ENCODE results near the gene CIRBP. TPM values are rescaled to one million over a fixed set of nuclear protein-coding genes. Genes with fewer than 3 reads are reported as not detected.

Gene CIRBP
- total and polyA plus RNA-seq, 2 donors = 229 to 693 TPM

DNA sequence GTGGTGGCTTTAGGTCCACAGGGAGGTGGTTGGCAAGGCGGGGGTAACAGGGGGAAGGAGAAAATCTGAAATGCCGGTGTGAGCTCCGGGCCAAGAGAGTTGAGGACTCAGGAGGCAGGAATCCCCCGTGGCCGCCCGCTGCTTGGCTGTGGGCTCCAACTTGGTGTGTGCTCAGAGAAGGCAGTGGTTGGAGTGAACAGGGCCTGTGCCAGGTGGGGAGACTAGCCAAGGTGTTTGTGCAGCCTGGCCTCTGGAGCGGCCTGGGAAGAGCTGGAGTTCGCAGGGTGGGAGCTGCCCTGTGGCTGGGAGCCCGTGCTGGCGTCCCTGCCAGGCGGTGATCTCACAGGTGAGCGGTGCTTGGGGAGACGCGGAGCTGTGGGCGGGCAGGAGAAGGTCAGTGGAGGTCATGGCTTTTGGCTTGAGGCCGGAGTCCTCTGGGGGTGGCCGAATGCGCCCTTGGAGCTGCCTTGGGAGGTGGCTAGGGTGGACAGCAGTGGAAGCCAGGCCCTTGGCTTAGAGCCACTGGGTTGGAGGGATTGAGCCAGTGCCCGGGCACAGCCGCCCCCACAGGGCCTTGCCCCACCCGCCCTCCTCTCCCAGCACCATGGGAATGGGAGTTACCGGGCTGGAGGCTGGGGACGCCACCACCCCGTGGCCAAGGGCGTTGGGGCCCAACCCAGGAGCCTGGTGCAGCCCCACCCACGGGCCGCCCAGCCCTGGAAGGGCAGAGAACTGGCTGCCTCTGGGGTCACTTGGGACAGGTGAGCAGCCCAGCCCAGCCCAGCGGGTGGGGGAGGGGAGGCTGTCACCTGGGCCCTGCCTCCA lies 7.1 kb upstream of the CIRBP start:
- Histone ChIP-seq H3K27ac (ENCODE audit: low read depth in 1 of 2, low read length in 1 of 2) (peak overlapping the region; percentile 88 to 89), H3K9me3 (ENCODE audit: control insufficient read depth in 2 of 2, insufficient read depth in 1 of 2, low read length in 1 of 2) (peaks cover 0 to 16% of the 10 kb centered on the region in 2 donors), H3K4me3 (ENCODE audit: low read length in 2 of 2) (peak overlapping the region; percentile 65 to 72), H3K27me3 (ENCODE audit: control insufficient read depth in 2 of 2, insufficient read depth in 1 of 2, low read length in 1 of 2) (peaks cover 11 to 21% of the 10 kb centered on the region in 2 donors), H3K4me1 (ENCODE audit: control insufficient read depth in 2 of 2, insufficient read depth in 2 of 2, low read length in 2 of 2) (peaks cover 49 to 84% of the 10 kb centered on the region in 2 donors), H3K36me3 (ENCODE audit: control insufficient read depth in 2 of 2, insufficient read depth in 2 of 2, low read length in 1 of 2) (peaks cover 11 to 14% of the 10 kb centered on the region in 2 donors)
- 60% methylated on average over 28 of the region's 28 CpGs for WGBS
- DNase-seq (ENCODE audit: low read depth in 6 of 9, low spot score in 9 of 9) = no peak

DNA sequence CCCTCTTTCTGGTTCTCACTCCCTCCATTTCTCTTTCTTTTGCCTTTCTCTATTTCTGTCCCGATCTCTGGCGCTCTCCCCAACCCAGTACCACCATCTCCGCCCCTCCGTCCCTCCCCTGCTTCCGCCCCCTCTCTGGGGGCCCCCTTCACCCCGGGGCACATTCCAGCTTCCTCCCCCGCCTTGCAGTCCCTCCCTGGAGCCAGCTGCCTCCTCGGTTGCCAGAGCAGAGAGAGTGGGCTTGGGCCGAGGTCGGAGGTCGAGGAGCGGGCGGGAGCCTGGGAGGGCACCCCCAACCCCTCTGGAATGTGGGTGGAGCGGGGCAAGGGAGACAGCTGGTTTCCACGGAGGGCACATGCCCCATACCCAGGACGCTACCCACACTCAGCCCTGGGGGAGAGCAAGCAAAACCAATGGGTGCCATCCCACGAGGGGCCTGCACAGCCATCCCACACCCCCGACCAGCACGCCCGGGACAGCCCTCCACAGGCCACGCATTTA lies 6.5 kb upstream of the CIRBP start:
- H3K27ac ChIP-seq (ENCODE audit: low read depth in 1 of 2, low read length in 1 of 2) = peak overlapping the region; percentile 88 to 89
- H3K36me3 ChIP-seq (ENCODE audit: control insufficient read depth in 2 of 2, insufficient read depth in 2 of 2, low read length in 1 of 2) = peaks cover 5 to 7% of the 10 kb centered on the region in 2 donors
- WGBS = 65% methylated on average over 21 of the region's 21 CpGs
- H3K4me1 ChIP-seq (ENCODE audit: control insufficient read depth in 2 of 2, insufficient read depth in 2 of 2, low read length in 2 of 2) = peaks cover 56 to 87% of the 10 kb centered on the region in 2 donors
- peak overlapping the region in 1 of 2 donors; percentile 13 for H3K4me3 ChIP-seq (ENCODE audit: low read length in 2 of 2)
- peak in 1 of 9 donors; percentile 44 for DNase-seq (ENCODE audit: low read depth in 6 of 9, low spot score in 9 of 9)
- H3K9me3 ChIP-seq (ENCODE audit: control insufficient read depth in 2 of 2, insufficient read depth in 1 of 2, low read length in 1 of 2) = peaks cover 0 to 16% of the 10 kb centered on the region in 2 donors
- H3K27me3 ChIP-seq (ENCODE audit: control insufficient read depth in 2 of 2, insufficient read depth in 1 of 2, low read length in 1 of 2) = peaks cover 11 to 27% of the 10 kb centered on the region in 2 donors

DNA sequence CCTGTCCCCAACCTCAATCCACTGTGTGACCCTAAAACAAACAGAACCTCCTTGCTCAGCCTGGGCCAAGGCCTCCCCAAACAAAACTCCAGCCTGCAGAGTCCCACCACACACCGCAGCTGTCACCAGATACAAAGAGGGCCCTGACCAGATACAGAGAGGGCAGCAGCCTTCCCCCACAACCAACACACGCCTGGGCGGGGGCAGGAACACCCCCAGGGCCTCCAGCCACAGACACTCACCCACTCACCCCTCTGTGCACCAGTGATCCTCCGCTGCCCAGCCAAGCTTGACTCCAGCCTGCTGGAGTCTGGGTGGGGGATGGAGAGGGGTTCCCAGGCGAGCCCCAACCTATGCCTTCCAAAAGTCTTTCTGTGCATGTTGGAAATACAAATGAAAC lies 5.9 kb upstream of the CIRBP start:
- Histone ChIP-seq H3K4me1 (ENCODE audit: control insufficient read depth in 2 of 2, insufficient read depth in 2 of 2, low read length in 2 of 2) (peaks cover 61 to 87% of the 10 kb centered on the region in 2 donors), H3K27me3 (ENCODE audit: control insufficient read depth in 2 of 2, insufficient read depth in 1 of 2, low read length in 1 of 2) (peaks cover 11 to 32% of the 10 kb centered on the region in 2 donors), H3K9me3 (ENCODE audit: control insufficient read depth in 2 of 2, insufficient read depth in 1 of 2, low read length in 1 of 2) (peaks cover 0 to 20% of the 10 kb centered on the region in 2 donors), H3K4me3 (ENCODE audit: low read length in 2 of 2) (no peak overlapping the region), H3K36me3 (ENCODE audit: control insufficient read depth in 2 of 2, insufficient read depth in 2 of 2, low read length in 1 of 2) (peaks cover 2% of the 10 kb centered on the region in 2 donors), H3K27ac (ENCODE audit: low read depth in 1 of 2, low read length in 1 of 2) (no peak overlapping the region)
- 84% methylated on average over 5 of the region's 5 CpGs for WGBS
- no peak for DNase-seq (ENCODE audit: low read depth in 6 of 9, low spot score in 9 of 9)

DNA sequence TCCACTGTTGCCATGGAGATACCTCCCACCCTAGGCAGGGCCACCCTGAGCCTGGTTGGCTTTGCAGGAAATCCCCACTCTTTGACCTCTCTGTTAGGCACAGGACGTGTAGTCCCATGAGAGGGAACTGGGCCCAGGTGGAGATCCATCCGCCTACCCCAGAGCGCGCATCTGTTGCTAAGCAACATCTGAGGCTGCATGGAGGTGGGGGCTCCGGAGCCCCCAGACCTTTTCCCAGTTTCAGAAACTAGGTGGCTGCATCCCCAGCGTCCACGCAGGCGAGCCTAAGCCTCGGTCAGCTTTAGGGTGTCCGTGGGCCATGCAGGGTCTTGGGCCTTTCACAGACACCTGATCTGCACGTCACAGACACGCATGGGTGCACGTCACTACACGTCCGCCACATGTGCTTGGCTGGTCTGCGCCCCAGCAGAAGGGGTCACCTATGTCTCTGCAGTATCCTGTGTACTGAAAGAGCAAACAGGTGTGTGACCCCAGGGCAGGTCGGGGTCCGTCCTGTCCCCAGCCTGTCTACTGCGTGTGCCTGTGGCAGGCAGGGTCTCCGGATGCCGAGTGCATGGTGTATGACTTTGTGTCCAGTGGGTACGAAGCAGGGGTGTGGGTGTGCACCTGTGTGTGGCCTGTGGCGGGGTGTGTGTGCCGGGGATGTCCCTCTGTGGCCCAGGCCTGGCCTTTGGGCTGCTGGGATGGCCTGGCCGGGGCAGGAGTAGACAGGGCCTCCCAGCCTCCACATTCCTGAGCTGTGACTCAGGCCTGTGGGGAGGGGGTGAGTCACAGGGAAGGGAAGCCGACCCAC lies 4.1 kb upstream of the CIRBP start:
- 92% methylated on average over 26 of the region's 26 CpGs for WGBS
- no peak for DNase-seq (ENCODE audit: low read depth in 6 of 9, low spot score in 9 of 9)
- Histone ChIP-seq H3K4me3 (ENCODE audit: low read length in 2 of 2) (no peak overlapping the region), H3K36me3 (ENCODE audit: control insufficient read depth in 2 of 2, insufficient read depth in 2 of 2, low read length in 1 of 2) (peaks cover 0 to 4% of the 10 kb centered on the region in 2 donors), H3K27ac (ENCODE audit: low read depth in 1 of 2, low read length in 1 of 2) (peak overlapping the region in 1 of 2 donors; percentile 11), H3K9me3 (ENCODE audit: control insufficient read depth in 2 of 2, insufficient read depth in 1 of 2, low read length in 1 of 2) (peaks cover 0 to 23% of the 10 kb centered on the region in 2 donors), H3K4me1 (ENCODE audit: control insufficient read depth in 2 of 2, insufficient read depth in 2 of 2, low read length in 2 of 2) (peaks cover 56 to 81% of the 10 kb centered on the region in 2 donors), H3K27me3 (ENCODE audit: control insufficient read depth in 2 of 2, insufficient read depth in 1 of 2, low read length in 1 of 2) (peaks cover 11 to 34% of the 10 kb centered on the region in 2 donors)

DNA sequence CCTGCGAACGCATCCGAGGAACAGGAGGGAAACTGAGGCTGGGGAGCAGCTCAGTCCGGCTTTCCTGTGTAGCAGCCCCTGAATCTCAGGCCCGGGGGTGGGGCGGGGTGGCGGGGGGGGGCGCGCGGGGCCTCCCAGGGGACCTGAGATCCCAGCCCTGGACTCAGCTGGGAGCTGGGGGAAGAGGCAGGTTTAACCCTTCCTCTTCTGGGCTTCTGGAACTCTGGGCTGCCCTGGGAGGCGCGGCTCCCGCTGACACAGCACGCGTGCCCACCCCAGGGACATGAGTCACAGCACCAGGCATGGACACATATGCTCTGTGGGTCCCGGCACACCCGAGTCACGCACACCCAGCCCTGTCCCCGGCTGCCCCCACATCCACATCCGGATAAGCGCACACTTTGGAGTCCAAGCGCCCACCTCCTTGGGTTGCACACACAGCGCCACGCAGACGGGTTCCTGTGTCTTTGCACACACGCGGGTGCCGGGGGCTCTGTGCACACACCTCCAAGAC lies 3.5 kb upstream of the CIRBP start:
- H3K4me1 ChIP-seq (ENCODE audit: control insufficient read depth in 2 of 2, insufficient read depth in 2 of 2, low read length in 2 of 2) = peaks cover 56 to 81% of the 10 kb centered on the region in 2 donors
- H3K36me3 ChIP-seq (ENCODE audit: control insufficient read depth in 2 of 2, insufficient read depth in 2 of 2, low read length in 1 of 2) = peaks cover under 1 to 10% of the 10 kb centered on the region in 2 donors
- peaks cover 0 to 23% of the 10 kb centered on the region in 2 donors for H3K9me3 ChIP-seq (ENCODE audit: control insufficient read depth in 2 of 2, insufficient read depth in 1 of 2, low read length in 1 of 2)
- peak overlapping the region in 1 of 2 donors; percentile 55 for H3K4me3 ChIP-seq (ENCODE audit: low read length in 2 of 2)
- 53% methylated on average over 28 of the region's 28 CpGs for WGBS
- peak in 1 of 9 donors; percentile 22 for DNase-seq (ENCODE audit: low read depth in 6 of 9, low spot score in 9 of 9)
- peak overlapping the region in 1 of 2 donors; percentile 32 for H3K27ac ChIP-seq (ENCODE audit: low read depth in 1 of 2, low read length in 1 of 2)
- peaks cover 11 to 34% of the 10 kb centered on the region in 2 donors for H3K27me3 ChIP-seq (ENCODE audit: control insufficient read depth in 2 of 2, insufficient read depth in 1 of 2, low read length in 1 of 2)

DNA sequence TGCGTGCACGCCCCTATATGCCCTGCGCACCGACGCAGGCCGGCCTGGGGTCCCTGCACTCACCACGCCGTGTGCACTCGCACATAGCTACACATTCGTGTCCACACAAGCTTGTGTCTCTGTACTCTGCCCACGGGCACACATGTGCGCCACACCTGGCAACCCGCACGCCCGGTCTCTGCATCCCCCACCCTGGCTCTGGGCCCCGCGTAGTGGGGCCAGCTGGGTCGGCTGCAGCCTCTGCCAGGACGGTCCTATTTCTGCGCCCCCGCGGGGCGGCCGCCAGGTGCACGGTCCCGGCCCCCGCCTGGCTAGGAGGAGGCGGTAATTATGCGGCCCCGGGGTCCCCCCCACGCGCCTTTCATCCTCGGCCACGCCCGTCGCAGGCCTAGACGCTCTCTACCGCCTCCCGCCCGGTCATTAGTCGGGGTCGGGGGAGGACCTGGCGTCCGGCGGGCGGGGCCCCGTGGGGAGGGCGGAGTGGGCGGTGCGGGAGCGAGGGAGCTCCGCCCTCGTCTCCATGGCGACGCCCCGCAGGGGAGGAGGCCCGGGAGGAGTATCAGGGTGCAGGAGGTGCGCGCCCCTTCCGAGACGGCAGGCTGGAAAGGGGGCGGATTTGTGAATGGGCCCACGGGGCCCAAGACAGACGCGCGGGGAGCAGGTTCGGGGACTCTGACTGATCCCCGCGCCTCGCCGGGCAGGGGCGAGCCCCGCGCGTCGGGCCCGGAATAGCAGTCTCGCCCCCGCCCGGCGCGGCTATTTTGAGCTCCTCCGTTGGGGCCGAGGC lies 2.8 kb upstream of the CIRBP start:
- Histone ChIP-seq H3K36me3 (ENCODE audit: control insufficient read depth in 2 of 2, insufficient read depth in 2 of 2, low read length in 1 of 2) (peaks cover 7 to 17% of the 10 kb centered on the region in 2 donors), H3K27me3 (ENCODE audit: control insufficient read depth in 2 of 2, insufficient read depth in 1 of 2, low read length in 1 of 2) (peaks cover 11 to 34% of the 10 kb centered on the region in 2 donors), H3K9me3 (ENCODE audit: control insufficient read depth in 2 of 2, insufficient read depth in 1 of 2, low read length in 1 of 2) (peaks cover 0 to 27% of the 10 kb centered on the region in 2 donors), H3K4me3 (ENCODE audit: low read length in 2 of 2) (peak overlapping the region; percentile 27 to 55), H3K4me1 (ENCODE audit: control insufficient read depth in 2 of 2, insufficient read depth in 2 of 2, low read length in 2 of 2) (peaks cover 59 to 84% of the 10 kb centered on the region in 2 donors), H3K27ac (ENCODE audit: low read depth in 1 of 2, low read length in 1 of 2) (peak overlapping the region in 1 of 2 donors; percentile 32)
- DNase-seq (ENCODE audit: low read depth in 6 of 9, low spot score in 9 of 9) = peak in 3 of 9 donors; percentile 58 to 70 (median 62)
- 4% methylated on average over 84 of the region's 84 CpGs for WGBS

DNA sequence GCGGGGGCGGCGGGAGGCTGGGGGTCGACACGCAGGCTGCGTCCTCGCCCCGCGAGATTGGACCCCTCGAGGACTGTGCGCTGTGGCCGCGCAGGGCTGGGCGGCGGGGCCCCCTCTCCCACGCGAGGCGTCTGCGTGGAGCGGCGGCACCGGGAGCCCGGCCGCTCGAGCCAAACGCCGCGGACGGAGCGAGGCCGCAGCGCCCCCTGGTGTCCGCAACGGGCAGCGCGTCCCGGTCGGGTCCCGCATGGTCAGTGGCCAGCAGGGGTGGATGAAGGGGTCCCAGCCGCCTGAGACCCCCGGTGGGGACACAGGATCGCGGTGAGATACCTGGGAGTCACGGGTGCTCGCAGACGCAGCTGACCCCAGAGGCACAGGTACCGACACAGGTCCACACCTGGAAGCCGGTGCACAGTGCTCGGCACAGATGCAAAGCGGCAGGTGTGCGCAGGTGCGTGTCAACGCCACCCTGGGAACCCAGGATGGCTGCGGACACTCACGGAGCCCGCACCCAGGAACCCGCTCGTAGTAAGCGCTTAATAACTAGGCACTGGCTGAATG lies 2.1 kb upstream of the CIRBP start:
- Histone ChIP-seq H3K27me3 (ENCODE audit: control insufficient read depth in 2 of 2, insufficient read depth in 1 of 2, low read length in 1 of 2) (peaks cover 11 to 34% of the 10 kb centered on the region in 2 donors), H3K4me3 (ENCODE audit: low read length in 2 of 2) (peak overlapping the region; percentile 27 to 55), H3K36me3 (ENCODE audit: control insufficient read depth in 2 of 2, insufficient read depth in 2 of 2, low read length in 1 of 2) (peaks cover 14 to 23% of the 10 kb centered on the region in 2 donors), H3K4me1 (ENCODE audit: control insufficient read depth in 2 of 2, insufficient read depth in 2 of 2, low read length in 2 of 2) (peaks cover 56 to 84% of the 10 kb centered on the region in 2 donors), H3K27ac (ENCODE audit: low read depth in 1 of 2, low read length in 1 of 2) (peak overlapping the region in 1 of 2 donors; percentile 32), H3K9me3 (ENCODE audit: control insufficient read depth in 2 of 2, insufficient read depth in 1 of 2, low read length in 1 of 2) (peaks cover 0 to 27% of the 10 kb centered on the region in 2 donors)
- DNase-seq (ENCODE audit: low read depth in 6 of 9, low spot score in 9 of 9) = peak in 3 of 9 donors; percentile 54 to 61 (median 61)
- WGBS = 2% methylated on average over 59 of the region's 59 CpGs

All from thymus (tissue), 11 donors.